Right lobe of liver (tissue), 4 donors: ENCODE data around the gene PASK.

Source experiments
- POLR2A ChIP-seq: fragments of 450-650 bp; IDR thresholded peaks from one replicate; pipeline ENCODE4 v1.6.1; 2017; ENCODE audit warnings: antibody characterized with exemption, mild to moderate bottlenecking
- TF ChIP-seq, protein P1 (sequence below), 4 donors: fragments of 200-600 bp in 3 of 4; fragments of 450-650 bp in 1 of 4; IDR thresholded peaks; one replicate each; pipeline versions ENCODE4 v1.5.1 to v1.8.0; 2016 to 2022; ENCODE audit warnings: antibody characterized with exemption in 4 of 4, mild to moderate bottlenecking in 2 of 4
- donor health status: DM: no; HTN: no; CAD: no.
- donor health status: DM: no; HTN: no; CAD: no.
- donor health status: DM: no; HTN: yes; CAD: no.

DNA sequence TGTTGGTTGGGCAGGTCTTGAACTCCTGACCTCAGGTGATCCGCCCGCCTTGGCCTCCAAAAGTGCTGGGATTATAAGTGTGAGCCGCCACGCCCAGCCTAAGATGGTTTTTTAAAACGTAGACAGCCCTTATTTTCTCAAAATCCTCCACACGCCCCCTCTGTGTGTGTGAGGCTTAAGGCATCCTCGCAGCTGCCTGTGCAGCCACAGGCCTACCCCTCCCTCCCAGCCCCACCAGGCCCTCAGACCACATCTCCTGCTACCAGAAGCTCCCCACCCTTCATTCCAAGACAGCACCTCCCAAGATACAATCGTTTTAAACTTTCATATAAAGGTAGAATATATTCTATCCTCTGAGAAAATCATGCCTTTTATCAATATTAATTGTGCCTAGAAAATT is 44.0 kb upstream of the PASK start:
- TF ChIP-seq, protein P1, sequence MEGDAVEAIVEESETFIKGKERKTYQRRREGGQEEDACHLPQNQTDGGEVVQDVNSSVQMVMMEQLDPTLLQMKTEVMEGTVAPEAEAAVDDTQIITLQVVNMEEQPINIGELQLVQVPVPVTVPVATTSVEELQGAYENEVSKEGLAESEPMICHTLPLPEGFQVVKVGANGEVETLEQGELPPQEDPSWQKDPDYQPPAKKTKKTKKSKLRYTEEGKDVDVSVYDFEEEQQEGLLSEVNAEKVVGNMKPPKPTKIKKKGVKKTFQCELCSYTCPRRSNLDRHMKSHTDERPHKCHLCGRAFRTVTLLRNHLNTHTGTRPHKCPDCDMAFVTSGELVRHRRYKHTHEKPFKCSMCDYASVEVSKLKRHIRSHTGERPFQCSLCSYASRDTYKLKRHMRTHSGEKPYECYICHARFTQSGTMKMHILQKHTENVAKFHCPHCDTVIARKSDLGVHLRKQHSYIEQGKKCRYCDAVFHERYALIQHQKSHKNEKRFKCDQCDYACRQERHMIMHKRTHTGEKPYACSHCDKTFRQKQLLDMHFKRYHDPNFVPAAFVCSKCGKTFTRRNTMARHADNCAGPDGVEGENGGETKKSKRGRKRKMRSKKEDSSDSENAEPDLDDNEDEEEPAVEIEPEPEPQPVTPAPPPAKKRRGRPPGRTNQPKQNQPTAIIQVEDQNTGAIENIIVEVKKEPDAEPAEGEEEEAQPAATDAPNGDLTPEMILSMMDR (IDR thresholded peaks at IDR 0.05), result no peak
- TF ChIP-seq POLR2A, result no peak
